Liver (tissue), 9 donors: ENCODE measurements around the gene LRRC53. TPM values are rescaled to one million over a fixed set of nuclear protein-coding genes. Genes with fewer than 3 reads are reported as not detected.

Source experiments
- DNase-seq: peaks from one replicate; pipeline ENCODE4 v3.0.0-alpha.2; 2017; ENCODE audit warnings: low spot score
- H3K27ac ChIP-seq, 2 donors: one replicate each; pipeline ENCODE4 v1.7.0; 2013; ENCODE audit warnings: inconsistent platforms in 2 of 2, low read length in 2 of 2, control low read depth in 1 of 2, low read depth in 1 of 2, mild to moderate bottlenecking in 1 of 2
- H3K27me3 ChIP-seq, 4 donors: one replicate each; pipeline versions ENCODE4 v1.6.1 to v1.7.0; 2013; ENCODE audit warnings: low read length in 3 of 4, inconsistent platforms in 1 of 4, mild to moderate bottlenecking in 1 of 4, moderate library complexity in 1 of 4; ENCODE audit not compliant: control insufficient read depth in 4 of 4, insufficient read depth in 4 of 4
- H3K36me3 ChIP-seq, 4 donors: one replicate each; pipeline versions ENCODE4 v1.6.1 to v1.7.0; 2013; ENCODE audit warnings: low read length in 3 of 4, mild to moderate bottlenecking in 3 of 4, low read depth in 1 of 4, moderate library complexity in 1 of 4; ENCODE audit not compliant: control insufficient read depth in 4 of 4, insufficient read depth in 3 of 4
- H3K4me1 ChIP-seq, 4 donors: one replicate each; pipeline versions ENCODE4 v1.6.1 to v1.7.0; 2013; ENCODE audit warnings: low read length in 3 of 4, mild to moderate bottlenecking in 3 of 4, moderate library complexity in 1 of 4; ENCODE audit not compliant: control insufficient read depth in 4 of 4, insufficient read depth in 4 of 4
- H3K4me3 ChIP-seq, 3 donors: one replicate each; pipeline versions ENCODE4 v1.6.1 to v1.7.0; 2013; ENCODE audit warnings: low read length in 3 of 3, control low read depth in 1 of 3, low read depth in 1 of 3, mild to moderate bottlenecking in 1 of 3
- H3K9ac ChIP-seq, 2 donors: one replicate each; pipeline ENCODE4 v1.7.0; 2013; ENCODE audit warnings: low read length in 2 of 2, mild to moderate bottlenecking in 2 of 2, moderate library complexity in 2 of 2, control low read depth in 1 of 2, low read depth in 1 of 2
- H3K9me3 ChIP-seq, 4 donors: one replicate each; pipeline versions ENCODE4 v1.6.1 to v1.7.0; 2013; ENCODE audit warnings: low read length in 3 of 4; ENCODE audit not compliant: control insufficient read depth in 4 of 4
- FOXA1 ChIP-seq: IDR thresholded peaks from 2 replicates; pipeline ENCODE4 v1.6.1; 2016; ENCODE audit warnings: antibody characterized with exemption
- FOXA2 ChIP-seq: IDR thresholded peaks from 2 replicates; pipeline ENCODE4 v1.6.1; 2016; ENCODE audit warnings: antibody characterized with exemption
- GABPA ChIP-seq, 2 donors: IDR thresholded peaks in 1 of 2; conservative IDR thresholded peaks in 1 of 2; 2 replicates each; pipeline ENCODE4 v1.6.1; 2016; ENCODE audit warnings: antibody characterized with exemption in 2 of 2, mild to moderate bottlenecking in 1 of 2, moderate library complexity in 1 of 2
- RAD21 ChIP-seq, 2 donors: IDR thresholded peaks; 2 replicates each; pipeline ENCODE4 v1.6.1; 2016; ENCODE audit warnings: antibody characterized with exemption in 2 of 2, mild to moderate bottlenecking in 2 of 2
- REST ChIP-seq: IDR thresholded peaks from 2 replicates; pipeline ENCODE4 v1.6.1; 2016; ENCODE audit warnings: antibody characterized with exemption, mild to moderate bottlenecking
- RXRA ChIP-seq, 2 donors: IDR thresholded peaks; 2 replicates each; pipeline ENCODE4 v1.6.1; 2017 to 2018; ENCODE audit warnings: antibody characterized with exemption in 2 of 2, mild to moderate bottlenecking in 1 of 2
- ZBTB33 ChIP-seq: IDR thresholded peaks from 2 replicates; pipeline ENCODE4 v1.6.1; 2016; ENCODE audit warnings: antibody characterized with exemption
- WGBS: extraction: QIAGEN DNeasy Blood & Tissue Kit; methylation state at CpG from one replicate; pipeline ENCODE4 v1.1.7; 2013; 5-methylcytosine and 5-hydroxymethylcytosine counted together
- polyA plus RNA-seq, 2 donors: library from polyadenylated mRNA; stranded (reverse) in 1 of 2; unstranded in 1 of 2; fragments of 200-250 nt in 1 of 2; fragments of >200 nt in 1 of 2; fragmentation: Nextera tagmentation in 1 of 2; extraction: Ambion mirVana in 1 of 2; gene quantifications; one replicate each; pipeline versions ENCODE4 v1.2.1 to v1.2.3, GENCODE V29; 2013 to 2015
- total RNA-seq, 2 donors: library from RNA; depleted of rRNA; stranded (reverse); fragments of >200 nt; gene quantifications; one replicate each; pipeline ENCODE4 v1.2.3, GENCODE V29; 2014
- TF ChIP-seq, protein P1 (sequence below): fragments of 150-350 bp; IDR thresholded peaks from 2 replicates; pipeline ENCODE4 v1.5.1; 2017; ENCODE audit warnings: improper control_type of control experiment, low read depth, low read length; ENCODE audit not compliant: missing input control
- TF ChIP-seq, protein P2 (sequence below): IDR thresholded peaks from 2 replicates; pipeline ENCODE4 v1.6.1; 2016; ENCODE audit warnings: antibody characterized with exemption
- donor health status: healthy.
- donor health status: healthy.
- donor health status: healthy.
- donor health status: healthy.
- donor health status: healthy.

Gene LRRC53
- total and polyA plus RNA-seq, 4 donors = not detected

DNA sequence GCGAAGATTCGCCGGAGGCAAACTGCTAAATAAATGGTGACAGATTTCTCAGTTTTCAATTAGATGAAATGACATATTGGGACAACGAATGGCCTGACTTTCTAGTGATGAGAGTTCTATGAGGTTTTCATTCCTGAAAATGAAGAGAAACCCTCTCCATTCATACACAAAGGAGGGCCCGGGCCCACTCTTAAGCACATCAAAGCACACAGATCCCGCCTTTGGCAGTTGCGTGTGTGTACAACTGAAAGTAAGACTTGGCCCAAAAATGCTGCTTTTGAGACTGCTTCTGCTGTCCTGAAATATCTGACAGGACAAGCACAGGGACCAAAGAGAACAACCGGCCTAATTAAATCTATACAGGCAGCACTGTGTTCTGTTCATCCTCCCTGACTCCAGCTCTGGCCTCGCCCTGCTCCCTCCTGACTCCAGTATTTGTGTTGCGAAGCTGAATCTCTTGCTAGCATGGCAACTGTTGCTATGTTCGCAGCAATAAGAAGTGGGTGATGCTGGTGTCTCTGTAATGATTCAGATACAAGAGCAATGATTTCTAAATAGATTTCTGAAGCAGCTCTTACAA, 7.4 kb downstream of the LRRC53 start:
- H3K27ac ChIP-seq = no peak overlapping the region
- TF ChIP-seq GABPA (IDR thresholded peaks at IDR 0.05 in 1 of 2, conservative IDR thresholded peaks at IDR 0.05 in 1 of 2) (no peak), ZBTB33 (no peak), RXRA (IDR thresholded peaks at IDR 0.05) (no peak)
- TF ChIP-seq, protein P1, sequence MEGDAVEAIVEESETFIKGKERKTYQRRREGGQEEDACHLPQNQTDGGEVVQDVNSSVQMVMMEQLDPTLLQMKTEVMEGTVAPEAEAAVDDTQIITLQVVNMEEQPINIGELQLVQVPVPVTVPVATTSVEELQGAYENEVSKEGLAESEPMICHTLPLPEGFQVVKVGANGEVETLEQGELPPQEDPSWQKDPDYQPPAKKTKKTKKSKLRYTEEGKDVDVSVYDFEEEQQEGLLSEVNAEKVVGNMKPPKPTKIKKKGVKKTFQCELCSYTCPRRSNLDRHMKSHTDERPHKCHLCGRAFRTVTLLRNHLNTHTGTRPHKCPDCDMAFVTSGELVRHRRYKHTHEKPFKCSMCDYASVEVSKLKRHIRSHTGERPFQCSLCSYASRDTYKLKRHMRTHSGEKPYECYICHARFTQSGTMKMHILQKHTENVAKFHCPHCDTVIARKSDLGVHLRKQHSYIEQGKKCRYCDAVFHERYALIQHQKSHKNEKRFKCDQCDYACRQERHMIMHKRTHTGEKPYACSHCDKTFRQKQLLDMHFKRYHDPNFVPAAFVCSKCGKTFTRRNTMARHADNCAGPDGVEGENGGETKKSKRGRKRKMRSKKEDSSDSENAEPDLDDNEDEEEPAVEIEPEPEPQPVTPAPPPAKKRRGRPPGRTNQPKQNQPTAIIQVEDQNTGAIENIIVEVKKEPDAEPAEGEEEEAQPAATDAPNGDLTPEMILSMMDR = no peak
- TF ChIP-seq, protein P2, sequence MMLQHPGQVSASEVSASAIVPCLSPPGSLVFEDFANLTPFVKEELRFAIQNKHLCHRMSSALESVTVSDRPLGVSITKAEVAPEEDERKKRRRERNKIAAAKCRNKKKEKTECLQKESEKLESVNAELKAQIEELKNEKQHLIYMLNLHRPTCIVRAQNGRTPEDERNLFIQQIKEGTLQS = no peak

GRCh38 chr1:74504125-74504932, 8.1 kb downstream of the LRRC53 start:
- H3K27me3 ChIP-seq = peaks cover 0 to 3% (median 0%) of the 10 kb centered on the region in 4 donors
- no peak overlapping the region for H3K27ac ChIP-seq
- TF ChIP-seq RAD21 (IDR thresholded peaks at IDR 0.05) = peak; percentile 59 to 74
- TF ChIP-seq REST = peak; percentile 71
- no peak for TF ChIP-seq FOXA1
- no peak for TF ChIP-seq FOXA2
- TF ChIP-seq, protein P1 = peak; percentile 41
- no peak overlapping the region for H3K9ac ChIP-seq
- WGBS = 45% methylated on average over 15 of the region's 15 CpGs
- H3K4me3 ChIP-seq = no peak overlapping the region
- no peaks in the 10 kb centered on the region for H3K4me1 ChIP-seq
- no peaks in the 10 kb centered on the region for H3K9me3 ChIP-seq
- H3K36me3 ChIP-seq = no peaks in the 10 kb centered on the region
- DNase-seq = peak; percentile 35

More for the DNA sequence above, 7.4 kb downstream of the LRRC53 start:
- Histone ChIP-seq H3K4me3 (no peak overlapping the region), H3K9me3 (no peaks in the 10 kb centered on the region), H3K27me3 (peaks cover 0 to 3% (median 0%) of the 10 kb centered on the region in 4 donors), H3K4me1 (no peaks in the 10 kb centered on the region), H3K36me3 (no peaks in the 10 kb centered on the region), H3K9ac (no peak overlapping the region)
- 71% methylated on average over 11 of the region's 11 CpGs for WGBS
- no peak for DNase-seq
